GM12878 (cell line): Measurements from ENCODE around the gene TRIM17. TPM values are rescaled to one million over a fixed set of nuclear protein-coding genes. Genes with fewer than 3 reads are reported as not detected.

Source experiments
- ATAC-seq: fragments of 200-7000 bp; cut with Tn5 transposase; 3 replicates; pipeline ENCODE4 v1.9.1; 2020; ENCODE audit warnings: mild to moderate bottlenecking, moderate library complexity
- BruUV-seq: library from RNA; stranded (reverse); fragments of 400-500 nt; replicated peaks from 2 replicates; lab custom pipeline; 2021; lab: Mats Ljungman, UMichigan
- CTCF ChIA-PET: fragments of 300-600 bp; sonication (Branson Sonifier 250); formaldehyde crosslinking; extraction: SDS; loops from one replicate; lab custom pipeline; 2021; ENCODE audit warnings: inconsistent platforms; lab: Yijun Ruan, JAX
- POLR2A ChIA-PET: fragments of 350-600 bp; formaldehyde crosslinking; extraction: SDS; loops from one replicate; lab custom pipeline; 2021; ENCODE audit warnings: inconsistent platforms; lab: Charles Lee
- RAD21 ChIA-PET: fragments of 300-600 bp; sonication (Branson Sonifier 250); formaldehyde crosslinking; loops from one replicate; lab custom pipeline; 2023; ENCODE audit warnings: antibody characterized with exemption; ENCODE audit not compliant: unreplicated experiment; lab: Charles Lee
- SMC1A ChIA-PET: fragments of 300-600 bp; sonication (Branson Sonifier 250); formaldehyde crosslinking; loops from one replicate; lab custom pipeline; 2023; ENCODE audit not compliant: unreplicated experiment, uncharacterized antibody; lab: Charles Lee
- DNase-seq: peaks from one replicate; pipeline ENCODE4 v3.0.0-alpha.2; 2011; ENCODE audit warnings: low read depth, low spot score
- FAIRE-seq: peaks from 3 replicates; lab custom pipeline; 2011; peaks lifted over from hg19 to GRCh38; lab: Jason Lieb, UNC
- H2AFZ ChIP-seq: 2 replicates; pipeline ENCODE4 v1.6.0; 2011; ENCODE audit warnings: low read depth, low read length, control low read depth; ENCODE audit not compliant: control insufficient read depth
- H3K27ac ChIP-seq: 2 replicates; pipeline ENCODE4 v1.5.1; 2011; ENCODE audit warnings: control low read depth; ENCODE audit not compliant: control insufficient read depth, insufficient read depth
- H3K27me3 ChIP-seq, 2 experiments: replicated peaks in 1 of 2; 2 replicates each; pipeline versions ENCODE4 v1.6.0 to v1.6.1; 2011; ENCODE audit warnings: low read length in 1 of 2; ENCODE audit not compliant: control insufficient read depth in 2 of 2, insufficient read depth in 2 of 2
- H3K36me3 ChIP-seq, 2 experiments: 2 replicates each; pipeline ENCODE4 v1.5.1; 2011; ENCODE audit warnings: low read length in 1 of 2; ENCODE audit not compliant: control insufficient read depth in 2 of 2, insufficient read depth in 2 of 2
- H3K4me1 ChIP-seq: 2 replicates; pipeline ENCODE4 v1.6.1; 2011; ENCODE audit warnings: mild to moderate bottlenecking, low read length, moderate library complexity, mixed read lengths; ENCODE audit not compliant: control insufficient read depth, insufficient read depth
- H3K4me2 ChIP-seq: 2 replicates; pipeline ENCODE4 v1.6.0; 2011; ENCODE audit warnings: control low read depth; ENCODE audit not compliant: control insufficient read depth, insufficient read depth
- H3K4me3 ChIP-seq: fragments of 200-600 bp; sonication (generic); 2 replicates; pipeline ENCODE4 v1.5.1; 2016
- H3K79me2 ChIP-seq: 2 replicates; pipeline ENCODE4 v1.6.0; 2011; ENCODE audit warnings: low read length; ENCODE audit not compliant: control insufficient read depth, insufficient read depth
- H3K9ac ChIP-seq: 2 replicates; pipeline ENCODE4 v1.8.0; 2011; ENCODE audit warnings: low read length, control low read depth, mixed read lengths; ENCODE audit not compliant: control insufficient read depth, insufficient read depth
- H3K9me3 ChIP-seq: replicated peaks from 3 replicates; pipeline ENCODE4 v1.5.1; 2011; ENCODE audit warnings: mild to moderate bottlenecking, low read length; ENCODE audit not compliant: control insufficient read depth, insufficient read depth
- H4K20me1 ChIP-seq: 2 replicates; pipeline ENCODE4 v1.6.0; 2011; ENCODE audit not compliant: control insufficient read depth, insufficient read depth
- CBX3 ChIP-seq: fragments of 200-600 bp; sonication (generic); IDR thresholded peaks from 2 replicates; pipeline ENCODE4 v1.6.1; 2016; ENCODE audit warnings: low read depth, borderline replicate concordance
- CBX5 ChIP-seq: sonication (generic); IDR thresholded peaks from 2 replicates; pipeline ENCODE4 v1.6.1; 2016; ENCODE audit warnings: low read depth, moderate library complexity, mild to moderate bottlenecking, inconsistent platforms
- EP300 ChIP-seq, 2 experiments: fragments of 150-350 bp in 1 of 2; IDR thresholded peaks; 2 replicates each; pipeline ENCODE4 v1.6.1; 2011 to 2012; ENCODE audit warnings: low read depth in 2 of 2, low read length in 2 of 2, borderline replicate concordance in 1 of 2, improper control_type of control experiment in 1 of 2, inconsistent platforms in 1 of 2; ENCODE audit not compliant: control insufficient read depth in 1 of 2
- ESRRA ChIP-seq: IDR thresholded peaks from 2 replicates; pipeline ENCODE4 v1.6.1; 2012; ENCODE audit warnings: mild to moderate bottlenecking, low read length, improper control_type of control experiment
- HDAC2 ChIP-seq: fragments of 200-600 bp; sonication (generic); IDR thresholded peaks from 2 replicates; pipeline ENCODE4 v1.6.1; 2017
- IKZF1 ChIP-seq: fragments of 450-650 bp; conservative IDR thresholded peaks from 2 replicates; pipeline ENCODE4 v1.6.1; 2017; ENCODE audit warnings: antibody characterized with exemption, mild to moderate bottlenecking
- JUND ChIP-seq: IDR thresholded peaks from 2 replicates; pipeline ENCODE4 v1.6.1; 2012; ENCODE audit warnings: low read depth, mild to moderate bottlenecking, low read length, improper control_type of control experiment, moderate library complexity
- NFYA ChIP-seq: IDR thresholded peaks from 2 replicates; pipeline ENCODE4 v1.6.1; 2011; ENCODE audit warnings: low read depth, mild to moderate bottlenecking, low read length, improper control_type of control experiment, borderline replicate concordance
- RELA ChIP-seq: fragments of 450-650 bp; IDR thresholded peaks from 2 replicates; pipeline ENCODE4 v1.8.0; 2014; ENCODE audit warnings: borderline replicate concordance; ENCODE audit not compliant: partially characterized antibody
- RUNX3 ChIP-seq: IDR thresholded peaks from 2 replicates; pipeline ENCODE4 v1.6.1; 2012; ENCODE audit warnings: low read length, inconsistent platforms
- SMAD5 ChIP-seq: IDR thresholded peaks from 2 replicates; pipeline ENCODE4 v1.6.1; 2016; ENCODE audit warnings: antibody characterized with exemption, low read depth
- TAF1 ChIP-seq: IDR thresholded peaks from 2 replicates; pipeline ENCODE4 v1.6.1; 2011; ENCODE audit warnings: mild to moderate bottlenecking, low read depth, low read length, borderline replicate concordance
- WGBS: methylation state at CpG from one replicate; pipeline ENCODE4 v1.1.6; 2016; ENCODE audit warnings: low lambda C conversion rate; ENCODE audit not compliant: insufficient replicate concordance, insufficient coverage; ENCODE audit errors: missing lambda C conversion rate; 5-methylcytosine and 5-hydroxymethylcytosine counted together
- in situ Hi-C: fragments of 300-500 bp; cut with MboI; formaldehyde crosslinking; loops from 9 replicates; pipeline ENCODE4 v1.14.3; 2018; ENCODE audit warnings: mixed read lengths
- intact Hi-C: fragments of 100-400 bp; cut with micrococcal nuclease; formaldehyde crosslinking; loops from one replicate; pipeline ENCODE4 v1.14.2; 2022; ENCODE audit not compliant: unreplicated experiment
- polyA plus RNA-seq, 11 experiments: library from polyadenylated mRNA; depleted of rRNA in 4 of 11; unstranded in 6 of 11; stranded (reverse) in 5 of 11; fragments of >200 nt; fragmentation: Nextera tagmentation in 4 of 11; fragmentation: Illumina TruSeq in 1 of 11; extraction: Ambion mirVana in 4 of 11; extraction: Trizol in 1 of 11; gene quantifications; 1 replicate in 1 of 11; 2 replicates in 10 of 11; pipeline versions ENCODE4 v1.2.1 to v1.2.3, GENCODE V29; 2011 to 2016; ENCODE audit warnings: inconsistent platforms in 2 of 11, missing spikeins in 2 of 11, low read depth in 1 of 11
- total RNA-seq, 4 experiments: library from RNA; depleted of rRNA in 3 of 4; stranded (reverse); fragments of >200 nt in 3 of 4; fragmentation: Illumina TruSeq in 1 of 4; extraction: Trizol in 1 of 4; gene quantifications; 2 replicates each; pipeline versions ENCODE4 v1.2.1 to v1.2.3, GENCODE V29; 2013 to 2021

Gene TRIM17
- total and polyA plus RNA-seq, 10 of the 15 experiments (the other 5 are each of a cell fraction or from before 2014, with no cell fraction given), result 0.16 to 0.32 TPM; not detected in 8

- no TSS peak for BruUV-seq
- Histone ChIP-seq H3K4me2 (no peak overlapping the region), H3K9ac (no peak overlapping the region), H2AFZ (no peak overlapping the region), H3K79me2 (no peaks in the 10 kb centered on the region)
- ChIA-PET SMC1A (no interaction called here), POLR2A (no interaction called here)
- intact Hi-C loops, result no loop called here
- no peak for TF ChIP-seq EP300 (IDR thresholded peaks at IDR 0.05; ENCODE audit: borderline replicate concordance in 1 of 2, control insufficient read depth in 1 of 2, low read depth in 2 of 2, low read length in 2 of 2)
- TF ChIP-seq, all 136 proteins: peak for 0
- H3K27ac ChIP-seq, result no peak overlapping the region
- ChIA-PET RAD21 (no interaction called here), CTCF (no interaction called here)
- FAIRE-seq, result no peak
- in situ Hi-C loops, result no loop called here
- no peaks in the 10 kb centered on the region for H3K9me3 ChIP-seq
- no peak for DNase-seq
- no peaks in the 10 kb centered on the region; a peak in 1 of 4 replicates for H3K27me3 ChIP-seq
- H3K36me3 ChIP-seq, result no peaks in the 10 kb centered on the region
- WGBS, result 47% methylated on average over 40 of the region's 45 CpGs
- no peaks in the 10 kb centered on the region; the same call in 1 of the 2 replicates for H4K20me1 ChIP-seq
- H3K4me3 ChIP-seq, result no peak overlapping the region
- H3K4me1 ChIP-seq, result no peaks in the 10 kb centered on the region
- ATAC-seq, result no peak
Measured at GRCh38 chr1:228359613-228360532, 56.8 kb downstream of the TRIM17 start.

- Histone ChIP-seq H3K79me2 (no peaks in the 10 kb centered on the region), H2AFZ (no peak overlapping the region), H3K4me1 (no peaks in the 10 kb centered on the region), H3K27me3 (no peaks in the 10 kb centered on the region; a peak in 1 of 4 replicates), H4K20me1 (no peaks in the 10 kb centered on the region; the same call in 1 of the 2 replicates)
- WGBS, result 52% methylated on average over 19 of the region's 19 CpGs
- no peak for FAIRE-seq
- TF ChIP-seq JUND, result no peak
- TF ChIP-seq RUNX3, result no peak
- TF ChIP-seq CBX3, result no peak
- TF ChIP-seq RELA, result no peak
- TF ChIP-seq CBX5, result no peak
- no peak for TF ChIP-seq TAF1
- TF ChIP-seq ESRRA, result no peak
- TF ChIP-seq NFYA, result no peak
- TF ChIP-seq IKZF1, result no peak
- TF ChIP-seq HDAC2, result no peak
- no peak for TF ChIP-seq SMAD5
- TF ChIP-seq, all 136 proteins: peak for 0
- SMC1A ChIA-PET, result no interaction called here
- RAD21 ChIA-PET, result no interaction called here
- CTCF ChIA-PET, result no interaction called here
- Histone ChIP-seq H3K27ac (no peak overlapping the region), H3K9ac (no peak overlapping the region), H3K36me3 (no peaks in the 10 kb centered on the region), H3K4me2 (no peak overlapping the region), H3K9me3 (no peaks in the 10 kb centered on the region), H3K4me3 (no peak overlapping the region)
- BruUV-seq, result no TSS peak
- DNase-seq (no peak), ATAC-seq (no peak)
- POLR2A ChIA-PET, result no interaction called here
- in situ Hi-C loops (no loop called here), intact Hi-C loops (no loop called here)
Measured at GRCh38 chr1:228358764-228359612, 57.7 kb downstream of the TRIM17 start.
